GM23338 (cell line): Measurements from ENCODE around the gene C10orf53. TPM values are rescaled to one million over a fixed set of nuclear protein-coding genes. Genes with fewer than 3 reads are reported as not detected.
A peak's percentile ranks its signal among the peaks of the same experiment; 100 is the strongest.

ENCODE experiments used
- ATAC-seq: fragments of 200-7000 bp; cut with Tn5 transposase; 3 replicates; pipeline ENCODE4 v1.9.1; 2020
- DNase-seq: peaks from one replicate; pipeline ENCODE4 v3.0.0-alpha.2; 2015; ENCODE audit warnings: low spot score
- H2AFZ ChIP-seq: fragments of 200-600 bp; sonication (generic); 2 replicates; pipeline ENCODE4 v1.8.0; 2016; ENCODE audit warnings: antibody characterized with exemption, mild to moderate bottlenecking, moderate library complexity
- H3F3A ChIP-seq: fragments of 200-600 bp; sonication (generic); replicated peaks from 2 replicates; pipeline ENCODE4 v1.8.0; 2017; ENCODE audit warnings: antibody characterized with exemption, mixed run types, low read depth
- H3K27ac ChIP-seq: fragments of 200-600 bp; sonication (generic); 2 replicates; pipeline ENCODE4 v1.6.1; 2016; ENCODE audit warnings: low read depth
- H3K27me3 ChIP-seq: fragments of 200-600 bp; sonication (generic); 2 replicates; pipeline ENCODE4 v1.8.0; 2016; ENCODE audit warnings: mild to moderate bottlenecking, mixed run types, moderate library complexity; ENCODE audit not compliant: insufficient read depth
- H3K36me3 ChIP-seq: fragments of 200-600 bp; sonication (generic); 2 replicates; pipeline ENCODE4 v1.8.0; 2016; ENCODE audit warnings: mild to moderate bottlenecking; ENCODE audit not compliant: insufficient read depth
- H3K4me1 ChIP-seq: fragments of 200-600 bp; sonication (generic); 2 replicates; pipeline ENCODE4 v1.8.0; 2016; ENCODE audit warnings: mild to moderate bottlenecking, moderate library complexity; ENCODE audit not compliant: insufficient read depth
- H3K4me2 ChIP-seq: fragments of 200-600 bp; sonication (generic); 2 replicates; pipeline ENCODE4 v1.7.1; 2017; ENCODE audit warnings: mixed run types
- H3K4me3 ChIP-seq: fragments of 200-600 bp; sonication (generic); 2 replicates; pipeline ENCODE4 v1.6.1; 2016; ENCODE audit warnings: mixed run types
- H3K79me2 ChIP-seq: fragments of 200-600 bp; sonication (generic); replicated peaks from 2 replicates; pipeline ENCODE4 v1.8.0; 2017; ENCODE audit warnings: mild to moderate bottlenecking; ENCODE audit not compliant: insufficient read depth
- H3K9me2 ChIP-seq: fragments of 200-600 bp; sonication (generic); 2 replicates; pipeline ENCODE4 v1.8.0; 2017; ENCODE audit not compliant: insufficient read depth
- H4K20me1 ChIP-seq: fragments of 200-600 bp; sonication (generic); replicated peaks from 2 replicates; pipeline ENCODE4 v1.8.0; 2017; ENCODE audit warnings: mild to moderate bottlenecking; ENCODE audit not compliant: insufficient read depth
- H3K27ac Mint-ChIP-seq: 2 replicates; pipeline ENCODE4 v1.8.0; 2020; ENCODE audit warnings: inconsistent platforms, mild to moderate bottlenecking, moderate library complexity, mixed read lengths
- H3K27me3 Mint-ChIP-seq: 3 replicates; pipeline ENCODE4 v1.8.0; 2022; ENCODE audit warnings: low read depth, mild to moderate bottlenecking, moderate library complexity, mixed read lengths, inconsistent platforms; ENCODE audit not compliant: insufficient read depth, poor library complexity
- H3K36me3 Mint-ChIP-seq: 3 replicates; pipeline ENCODE4 v1.8.0; 2021; ENCODE audit warnings: low read depth, mild to moderate bottlenecking, inconsistent platforms, moderate library complexity, mixed read lengths
- H3K4me1 Mint-ChIP-seq: 3 replicates; pipeline ENCODE4 v1.8.0; 2020; ENCODE audit warnings: mild to moderate bottlenecking, inconsistent platforms, mixed read lengths
- H3K4me3 Mint-ChIP-seq: 3 replicates; pipeline ENCODE4 v1.8.0; 2021; ENCODE audit warnings: moderate library complexity, mild to moderate bottlenecking, inconsistent platforms, mixed read lengths
- H3K9me3 Mint-ChIP-seq: 3 replicates; pipeline ENCODE4 v1.8.0; 2020; ENCODE audit warnings: moderate library complexity, mild to moderate bottlenecking, inconsistent platforms, mixed read lengths
- CREB1 ChIP-seq: fragments of 250-450 bp; sonication (Bioruptor Pico); IDR thresholded peaks from 2 replicates; pipeline ENCODE4 v1.5.0; 2020; ENCODE audit warnings: low read depth, mild to moderate bottlenecking, moderate library complexity
- EZH2 ChIP-seq: fragments of 200-600 bp; sonication (generic); IDR thresholded peaks from one replicate; pipeline ENCODE4 v1.8.0; 2017; ENCODE audit warnings: antibody characterized with exemption, mild to moderate bottlenecking, low read depth; ENCODE audit not compliant: unreplicated experiment
- EZH2phosphoT487 ChIP-seq: fragments of 200-600 bp; sonication (generic); IDR thresholded peaks from one replicate; pipeline ENCODE4 v1.8.1; 2018; ENCODE audit warnings: antibody characterized with exemption; ENCODE audit not compliant: unreplicated experiment
- NANOG ChIP-seq: IDR thresholded peaks from 2 replicates; pipeline ENCODE4 v1.6.1; 2016; ENCODE audit warnings: antibody characterized with exemption, borderline replicate concordance
- polyA plus RNA-seq: library from polyadenylated mRNA; unstranded; fragments of >200 nt; fragmentation: Nextera tagmentation; extraction: Ambion mirVana; gene quantifications from 2 replicates; pipeline ENCODE4 v1.2.1, GENCODE V29; 2016
- total RNA-seq: library from RNA; depleted of rRNA; stranded (reverse); fragments of >200 nt; shearing (Covaris generic); gene quantifications from 2 replicates; pipeline ENCODE4 v1.2.3, GENCODE V29; 2014
- TF ChIP-seq, protein P1 (sequence below): fragments of 250-450 bp; sonication (Bioruptor Pico); IDR thresholded peaks from 2 replicates; pipeline ENCODE4 v1.5.0; 2020; ENCODE audit warnings: mild to moderate bottlenecking, moderate library complexity
- TF ChIP-seq, protein P2 (sequence below): IDR thresholded peaks from 2 replicates; pipeline ENCODE4 v1.6.1; 2016; ENCODE audit warnings: antibody characterized with exemption

Gene C10orf53
- total and polyA plus RNA-seq, 2 experiments from 2014 or later: not detected

DNA sequence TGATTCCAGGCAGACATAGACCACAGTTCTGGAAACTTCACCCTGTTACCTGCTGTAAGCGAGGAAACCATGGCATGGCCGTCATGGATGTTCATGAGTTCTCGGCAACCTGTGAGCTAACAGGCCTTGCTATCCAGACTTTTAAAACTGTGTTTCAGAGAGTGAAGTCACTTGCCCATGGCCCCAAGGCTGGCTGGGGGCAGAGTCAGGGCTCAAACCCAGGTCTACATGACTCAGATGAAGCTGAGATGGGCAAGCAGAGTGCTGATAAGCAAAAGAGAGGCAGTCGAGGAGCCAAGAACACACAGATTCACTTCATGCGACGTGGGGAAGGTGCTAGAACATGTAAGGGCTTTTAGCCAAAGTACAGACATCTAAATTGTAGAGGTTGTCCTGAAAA is 31.5 kb downstream of the C10orf53 start:
- TF ChIP-seq EZH2phosphoT487: no peak
- TF ChIP-seq, protein P1, sequence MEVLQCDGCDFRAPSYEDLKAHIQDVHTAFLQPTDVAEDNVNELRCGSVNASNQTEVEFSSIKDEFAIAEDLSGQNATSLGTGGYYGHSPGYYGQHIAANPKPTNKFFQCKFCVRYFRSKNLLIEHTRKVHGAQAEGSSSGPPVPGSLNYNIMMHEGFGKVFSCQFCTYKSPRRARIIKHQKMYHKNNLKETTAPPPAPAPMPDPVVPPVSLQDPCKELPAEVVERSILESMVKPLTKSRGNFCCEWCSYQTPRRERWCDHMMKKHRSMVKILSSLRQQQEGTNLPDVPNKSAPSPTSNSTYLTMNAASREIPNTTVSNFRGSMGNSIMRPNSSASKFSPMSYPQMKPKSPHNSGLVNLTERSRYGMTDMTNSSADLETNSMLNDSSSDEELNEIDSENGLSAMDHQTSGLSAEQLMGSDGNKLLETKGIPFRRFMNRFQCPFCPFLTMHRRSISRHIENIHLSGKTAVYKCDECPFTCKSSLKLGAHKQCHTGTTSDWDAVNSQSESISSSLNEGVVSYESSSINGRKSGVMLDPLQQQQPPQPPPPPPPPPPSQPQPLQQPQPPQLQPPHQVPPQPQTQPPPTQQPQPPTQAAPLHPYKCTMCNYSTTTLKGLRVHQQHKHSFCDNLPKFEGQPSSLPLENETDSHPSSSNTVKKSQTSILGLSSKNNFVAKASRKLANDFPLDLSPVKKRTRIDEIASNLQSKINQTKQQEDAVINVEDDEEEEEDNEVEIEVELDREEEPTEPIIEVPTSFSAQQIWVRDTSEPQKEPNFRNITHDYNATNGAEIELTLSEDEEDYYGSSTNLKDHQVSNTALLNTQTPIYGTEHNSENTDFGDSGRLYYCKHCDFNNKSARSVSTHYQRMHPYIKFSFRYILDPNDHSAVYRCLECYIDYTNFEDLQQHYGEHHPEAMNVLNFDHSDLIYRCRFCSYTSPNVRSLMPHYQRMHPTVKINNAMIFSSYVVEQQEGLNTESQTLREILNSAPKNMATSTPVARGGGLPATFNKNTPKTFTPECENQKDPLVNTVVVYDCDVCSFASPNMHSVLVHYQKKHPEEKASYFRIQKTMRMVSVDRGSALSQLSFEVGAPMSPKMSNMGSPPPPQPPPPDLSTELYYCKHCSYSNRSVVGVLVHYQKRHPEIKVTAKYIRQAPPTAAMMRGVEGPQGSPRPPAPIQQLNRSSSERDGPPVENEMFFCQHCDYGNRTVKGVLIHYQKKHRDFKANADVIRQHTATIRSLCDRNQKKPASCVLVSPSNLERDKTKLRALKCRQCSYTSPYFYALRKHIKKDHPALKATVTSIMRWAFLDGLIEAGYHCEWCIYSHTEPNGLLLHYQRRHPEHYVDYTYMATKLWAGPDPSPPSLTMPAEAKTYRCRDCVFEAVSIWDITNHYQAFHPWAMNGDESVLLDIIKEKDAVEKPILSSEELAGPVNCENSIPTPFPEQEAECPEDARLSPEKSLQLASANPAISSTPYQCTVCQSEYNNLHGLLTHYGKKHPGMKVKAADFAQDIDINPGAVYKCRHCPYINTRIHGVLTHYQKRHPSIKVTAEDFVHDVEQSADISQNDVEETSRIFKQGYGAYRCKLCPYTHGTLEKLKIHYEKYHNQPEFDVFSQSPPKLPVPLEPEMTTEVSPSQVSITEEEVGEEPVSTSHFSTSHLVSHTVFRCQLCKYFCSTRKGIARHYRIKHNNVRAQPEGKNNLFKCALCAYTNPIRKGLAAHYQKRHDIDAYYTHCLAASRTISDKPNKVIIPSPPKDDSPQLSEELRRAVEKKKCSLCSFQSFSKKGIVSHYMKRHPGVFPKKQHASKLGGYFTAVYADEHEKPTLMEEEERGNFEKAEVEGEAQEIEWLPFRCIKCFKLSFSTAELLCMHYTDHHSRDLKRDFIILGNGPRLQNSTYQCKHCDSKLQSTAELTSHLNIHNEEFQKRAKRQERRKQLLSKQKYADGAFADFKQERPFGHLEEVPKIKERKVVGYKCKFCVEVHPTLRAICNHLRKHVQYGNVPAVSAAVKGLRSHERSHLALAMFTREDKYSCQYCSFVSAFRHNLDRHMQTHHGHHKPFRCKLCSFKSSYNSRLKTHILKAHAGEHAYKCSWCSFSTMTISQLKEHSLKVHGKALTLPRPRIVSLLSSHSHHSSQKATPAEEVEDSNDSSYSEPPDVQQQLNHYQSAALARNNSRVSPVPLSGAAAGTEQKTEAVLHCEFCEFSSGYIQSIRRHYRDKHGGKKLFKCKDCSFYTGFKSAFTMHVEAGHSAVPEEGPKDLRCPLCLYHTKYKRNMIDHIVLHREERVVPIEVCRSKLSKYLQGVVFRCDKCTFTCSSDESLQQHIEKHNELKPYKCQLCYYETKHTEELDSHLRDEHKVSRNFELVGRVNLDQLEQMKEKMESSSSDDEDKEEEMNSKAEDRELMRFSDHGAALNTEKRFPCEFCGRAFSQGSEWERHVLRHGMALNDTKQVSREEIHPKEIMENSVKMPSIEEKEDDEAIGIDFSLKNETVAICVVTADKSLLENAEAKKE (CRISPR knock-in tag): no peak
- TF ChIP-seq, protein P2, sequence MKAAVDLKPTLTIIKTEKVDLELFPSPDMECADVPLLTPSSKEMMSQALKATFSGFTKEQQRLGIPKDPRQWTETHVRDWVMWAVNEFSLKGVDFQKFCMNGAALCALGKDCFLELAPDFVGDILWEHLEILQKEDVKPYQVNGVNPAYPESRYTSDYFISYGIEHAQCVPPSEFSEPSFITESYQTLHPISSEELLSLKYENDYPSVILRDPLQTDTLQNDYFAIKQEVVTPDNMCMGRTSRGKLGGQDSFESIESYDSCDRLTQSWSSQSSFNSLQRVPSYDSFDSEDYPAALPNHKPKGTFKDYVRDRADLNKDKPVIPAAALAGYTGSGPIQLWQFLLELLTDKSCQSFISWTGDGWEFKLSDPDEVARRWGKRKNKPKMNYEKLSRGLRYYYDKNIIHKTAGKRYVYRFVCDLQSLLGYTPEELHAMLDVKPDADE: no peak
- no peak for TF ChIP-seq CREB1 (CRISPR knock-in tag)
- Mint-ChIP-seq H3K9me3 (peaks cover 25% of the 10 kb centered on the region), H3K4me1 (no peaks in the 10 kb centered on the region), H3K4me3 (no peak overlapping the region), H3K27ac (no peak overlapping the region), H3K36me3 (peaks cover 11% of the 10 kb centered on the region), H3K27me3 (no peaks in the 10 kb centered on the region)
- no peak overlapping the region for H3K27ac ChIP-seq
- peaks cover 4% of the 10 kb centered on the region; the same call in 1 of the 2 replicates for H3K36me3 ChIP-seq
- H3K79me2 ChIP-seq: no peaks in the 10 kb centered on the region
- DNase-seq (no peak), ATAC-seq (no peak)
- no peaks in the 10 kb centered on the region for H3K4me1 ChIP-seq
- H3F3A ChIP-seq: no peaks in the 10 kb centered on the region
- H2AFZ ChIP-seq: peak overlapping the region; percentile 63; the same call in 1 of the 2 replicates
- no peaks in the 10 kb centered on the region for H4K20me1 ChIP-seq
- no peak overlapping the region for H3K4me3 ChIP-seq
- 0 out of 2 replicates have a peak, but pooled peaks cover 6% of the 10 kb centered on the region for H3K9me2 ChIP-seq
- H3K27me3 ChIP-seq: no peaks in the 10 kb centered on the region
- no peak overlapping the region for H3K4me2 ChIP-seq

GRCh38 chr10:49711481-49711880 is 32.0 kb downstream of the C10orf53 start:
- Histone ChIP-seq H3K27ac (no peak overlapping the region), H3F3A (no peaks in the 10 kb centered on the region), H3K4me3 (no peak overlapping the region), H3K79me2 (no peaks in the 10 kb centered on the region), H2AFZ (no peak overlapping the region), H3K9me2 (0 out of 2 replicates have a peak, but pooled peaks cover 3% of the 10 kb centered on the region), H3K4me1 (no peaks in the 10 kb centered on the region), H3K27me3 (no peaks in the 10 kb centered on the region), H3K4me2 (no peak overlapping the region), H4K20me1 (no peaks in the 10 kb centered on the region), H3K36me3 (peaks cover 4% of the 10 kb centered on the region; the same call in 1 of the 2 replicates)
- Mint-ChIP-seq H3K27ac (no peak overlapping the region), H3K36me3 (peaks cover 11% of the 10 kb centered on the region), H3K27me3 (no peaks in the 10 kb centered on the region), H3K9me3 (peaks cover 25% of the 10 kb centered on the region), H3K4me1 (no peaks in the 10 kb centered on the region), H3K4me3 (no peak overlapping the region)
- ATAC-seq (no peak), DNase-seq (no peak)
- TF ChIP-seq CREB1 (CRISPR knock-in tag) (no peak), EZH2 (no peak), NANOG (no peak)
